Anterior cingulate cortex (tissue), 58 donors: ENCODE data around the gene MS4A5.

Source experiments
- DNase-seq, 58 donors: peaks; one replicate each; lab custom pipeline; 2025; lab: John Stamatoyannopoulos, UW

The MS4A5 gene

DNA sequence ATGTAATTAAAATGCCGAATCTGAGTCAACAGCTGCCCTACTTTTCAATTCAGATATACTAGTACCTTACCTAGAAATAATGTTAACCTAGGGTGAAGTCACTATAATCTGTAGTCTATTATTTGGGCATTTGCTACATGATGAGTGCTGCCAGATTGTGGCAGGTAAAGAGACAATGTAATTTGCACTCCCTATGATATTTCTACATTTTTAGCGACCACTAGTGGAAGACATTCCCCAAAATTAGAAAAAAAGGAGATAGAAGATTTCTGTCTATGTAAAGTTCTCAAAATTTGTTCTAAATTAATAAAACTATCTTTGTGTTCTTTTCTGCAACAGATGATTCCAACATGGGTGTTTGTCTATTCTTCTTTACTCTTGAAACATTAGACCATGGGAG lies 40.4 kb downstream of the MS4A5 start:
- no peak for DNase-seq

DNA sequence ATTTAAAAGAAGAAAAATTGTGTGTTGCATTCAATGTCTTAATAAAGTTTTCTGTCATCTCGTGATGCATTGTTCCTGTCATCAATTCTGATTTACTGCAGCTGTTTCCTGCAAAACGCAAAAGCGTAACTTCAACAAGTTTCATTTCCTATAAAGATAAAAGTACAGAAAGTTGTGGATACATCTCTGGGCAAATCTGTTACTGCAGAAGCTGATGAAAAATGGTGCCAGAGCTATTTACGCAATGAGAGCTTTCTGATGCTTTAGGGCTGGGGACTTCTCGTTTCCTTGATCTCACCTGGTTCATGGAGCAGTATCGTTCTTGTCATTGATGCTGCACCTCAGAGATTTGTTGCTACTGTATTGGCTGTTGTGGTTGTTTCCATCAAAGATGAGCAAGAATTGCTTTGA lies 47.7 kb downstream of the MS4A5 start:
- DNase-seq: no peak

DNA sequence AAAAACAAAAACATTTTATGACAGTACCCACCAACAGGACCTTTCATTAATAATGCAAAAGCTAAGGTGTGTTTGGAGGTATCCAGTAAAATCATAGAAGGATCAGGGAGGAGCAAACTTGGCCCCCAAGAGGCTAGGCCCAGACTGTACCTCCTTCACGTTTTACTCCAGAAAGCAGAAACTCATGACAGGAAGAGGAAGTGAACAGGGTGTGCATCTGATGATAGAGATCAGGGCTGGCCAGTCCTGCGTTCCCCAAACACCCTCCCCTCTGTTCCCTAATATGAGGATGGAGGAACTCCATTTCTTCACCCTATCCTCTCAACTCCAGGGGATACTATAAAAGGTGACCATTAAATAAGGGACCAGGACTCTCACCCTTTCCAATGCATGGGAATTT lies 53.0 kb downstream of the MS4A5 start:
- no peak for DNase-seq

DNA sequence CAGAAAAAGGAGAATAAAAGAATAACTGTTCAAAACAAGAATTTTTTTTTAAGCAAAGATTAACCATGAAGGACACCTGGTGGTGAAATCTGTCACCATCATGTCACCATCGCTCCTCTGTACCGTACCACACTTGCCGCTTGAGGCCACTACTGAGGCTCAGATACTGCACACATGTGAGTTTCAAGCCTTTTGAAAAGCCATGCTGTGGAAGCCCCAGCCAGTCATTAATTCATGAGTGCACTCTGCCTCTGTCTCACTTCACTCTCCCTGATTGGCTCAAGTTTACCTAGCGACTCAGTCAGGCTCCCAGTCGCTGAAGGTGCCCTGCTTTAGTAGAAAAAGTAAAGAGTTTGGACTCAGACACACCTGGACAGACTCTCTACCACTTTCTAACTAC lies 56.6 kb downstream of the MS4A5 start:
- no peak for DNase-seq

DNA sequence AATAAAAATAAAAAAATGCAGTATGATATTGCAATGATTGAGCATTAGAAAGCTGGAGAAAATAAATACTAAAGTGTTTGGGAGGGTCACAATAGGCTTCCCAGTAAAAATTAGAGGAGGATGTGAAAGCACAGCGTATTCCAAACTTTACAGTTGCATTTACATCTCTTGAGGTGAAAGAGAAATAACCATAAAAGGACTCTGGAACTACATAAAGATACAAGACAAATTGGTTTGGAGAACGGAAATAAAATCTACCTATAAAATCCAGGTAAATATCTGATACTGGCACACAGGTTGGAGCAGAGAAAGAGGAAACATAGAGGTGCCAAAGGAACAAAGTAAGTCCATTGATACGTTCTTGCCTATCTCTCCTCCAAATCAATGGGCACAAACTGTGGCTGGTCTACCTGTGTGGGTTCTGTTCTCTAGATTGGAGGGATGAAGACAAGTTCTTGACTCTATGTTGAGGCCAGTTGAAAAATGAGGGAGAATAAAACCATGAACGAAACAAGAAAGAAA lies 63.2 kb downstream of the MS4A5 start, which contains the start of gene MS4A12:
MS4A12 (plus strand) TSS at position 291 of the 522 bp plus-strand sequence. CDS start 4,541 bp downstream, outside the sequence.
- DNase-seq: no peak

DNA sequence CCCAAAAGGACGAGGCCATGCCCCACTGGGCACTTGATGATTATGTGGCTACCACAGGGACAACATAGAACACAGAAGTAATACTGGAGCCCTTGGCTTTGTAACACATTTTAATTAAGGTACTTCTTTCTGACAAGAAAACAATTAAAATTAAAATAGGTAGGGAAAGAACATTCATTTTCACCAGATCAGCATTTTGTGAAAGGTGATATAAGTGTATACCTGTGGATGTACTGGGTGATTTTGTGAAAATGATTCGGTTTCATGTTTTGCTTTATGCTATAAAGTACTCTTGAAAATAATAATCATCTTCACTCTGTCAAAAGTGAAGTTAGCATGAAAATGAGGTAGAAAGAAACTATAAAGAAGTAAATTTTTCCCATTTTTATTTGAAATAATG lies 64.1 kb downstream of the MS4A5 start:
- no peak for DNase-seq
